HCEC 1CT (cell line): ENCODE results near the gene OR1E2.

Source experiments
- DNase-seq: peaks from one replicate; pipeline ENCODE4 v3.0.0-alpha.2; 2017

Gene OR1E2

DNA sequence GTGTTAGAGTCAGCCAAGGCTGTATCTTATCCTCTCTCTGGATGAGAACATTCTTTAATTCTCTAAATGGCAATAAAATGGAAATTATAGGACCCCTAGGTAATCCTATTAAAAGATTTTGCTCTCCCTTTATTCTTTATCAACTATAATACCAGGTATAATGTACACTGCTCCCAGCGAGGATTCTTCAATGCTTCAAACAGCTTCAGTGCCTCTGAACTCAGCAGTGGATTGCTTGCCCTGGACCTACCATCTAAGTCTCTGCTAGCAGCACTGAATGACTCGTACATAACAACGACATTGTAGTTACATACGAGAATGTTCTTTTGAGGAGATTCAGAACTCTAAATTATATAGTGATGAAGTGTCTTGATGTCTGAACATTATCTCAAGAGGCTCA is 43.9 kb downstream of the OR1E2 start:
- DNase-seq: no peak

DNA sequence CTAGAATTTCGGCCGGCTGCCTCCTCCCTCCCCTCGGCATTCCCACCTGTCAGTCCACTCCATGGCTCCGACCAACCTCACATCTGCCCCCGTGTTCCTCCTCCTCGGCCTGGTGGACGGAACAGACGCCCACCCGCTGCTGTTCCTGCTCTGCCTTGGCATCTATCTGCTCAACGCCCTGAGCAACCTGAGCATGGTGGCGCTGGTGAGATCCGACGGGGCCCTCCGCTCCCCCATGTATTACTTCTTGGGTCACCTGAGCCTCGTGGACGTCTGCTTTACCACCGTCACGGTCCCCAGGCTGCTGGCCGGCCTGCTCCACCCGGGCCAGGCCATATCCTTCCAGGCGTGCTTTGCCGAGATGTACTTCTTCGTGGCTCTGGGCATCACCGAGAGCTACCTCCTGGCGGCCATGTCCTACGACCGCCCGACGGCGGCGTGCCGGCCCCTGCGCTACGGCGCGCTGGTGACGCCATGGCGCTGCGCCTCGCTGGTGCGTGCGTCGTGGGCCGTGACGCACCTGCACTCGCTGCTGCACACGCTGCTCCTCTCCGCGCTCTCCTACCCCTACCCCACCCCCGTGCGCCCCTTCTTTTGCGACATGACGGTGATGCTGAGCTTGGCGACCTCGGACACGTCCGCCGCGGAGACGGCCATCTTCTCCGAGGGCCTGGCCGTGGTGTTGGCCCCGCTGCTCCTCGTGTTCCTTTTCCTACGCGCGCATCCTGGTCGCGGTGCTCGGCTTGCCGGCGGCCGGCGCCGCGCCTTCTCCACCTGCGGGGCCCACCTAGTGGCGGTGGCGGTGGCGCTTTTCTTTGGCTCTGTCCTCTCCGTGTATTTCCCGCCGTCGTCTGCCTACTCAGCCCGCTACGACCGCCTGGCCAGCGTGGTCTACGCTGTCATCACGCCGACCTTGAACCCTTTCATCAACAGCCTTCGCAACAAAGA is 47.5 kb downstream of the OR1E2 start, which contains the start of gene OR3A2:
TSS of gene OR3A2 (minus strand) at position 440 of the 948 bp plus-strand sequence.
- DNase-seq: no peak
